ENCODE data around the gene MYO19. TPM values are rescaled to one million over a fixed set of nuclear protein-coding genes. Genes with fewer than 3 reads are reported as not detected.

Gene MYO19
- total and polyA plus RNA-seq, 9 of the 15 experiments (the other 6 are each of a cell fraction or from before 2014, with no cell fraction given) = 21.6 to 176 (median 129) TPM

DNA sequence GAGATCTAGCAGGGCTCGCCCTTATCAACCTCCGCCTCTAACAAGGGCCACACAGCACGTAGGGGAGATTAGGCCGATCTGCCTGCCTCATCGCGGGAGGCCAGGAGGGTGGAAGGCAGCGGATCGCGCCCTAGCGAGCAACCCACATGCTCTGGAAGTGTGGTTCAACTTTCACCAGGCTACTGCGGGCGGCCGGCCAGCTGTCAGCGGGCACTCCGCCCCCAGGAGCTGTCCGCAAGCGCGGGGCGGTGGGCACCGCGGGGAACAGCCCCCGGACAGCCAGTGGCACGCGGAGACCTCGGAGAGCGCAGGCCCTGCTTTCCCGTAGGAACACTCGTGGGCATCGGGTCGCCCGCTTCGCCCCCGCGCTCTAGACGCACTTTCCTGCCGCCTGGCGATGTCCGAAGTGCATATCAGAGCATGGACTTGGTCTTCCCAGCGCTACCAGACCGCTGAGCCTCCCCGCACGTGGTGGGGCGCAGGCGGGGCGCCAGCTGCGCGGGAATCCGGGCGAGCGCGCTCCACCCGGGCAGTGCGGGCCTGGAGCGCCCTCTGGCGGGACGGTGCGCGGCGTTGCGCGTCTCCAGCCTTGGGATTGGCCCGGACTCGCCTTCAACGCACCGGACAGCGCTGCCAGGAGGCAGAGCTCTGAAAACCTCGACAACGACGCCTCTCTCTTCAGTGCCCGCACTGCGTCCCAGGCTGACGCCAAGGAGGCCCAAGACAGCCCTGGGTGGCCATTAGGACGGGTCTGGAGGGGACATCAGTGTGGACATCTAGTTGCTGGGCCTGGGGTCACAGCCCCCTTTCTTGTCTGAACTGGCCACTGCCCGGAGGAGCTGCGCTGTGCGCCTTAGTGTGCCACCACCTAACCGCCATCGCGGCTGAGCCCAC lies 51.8 kb downstream of the MYO19 start (continued):
- TF ChIP-seq, protein P1, sequence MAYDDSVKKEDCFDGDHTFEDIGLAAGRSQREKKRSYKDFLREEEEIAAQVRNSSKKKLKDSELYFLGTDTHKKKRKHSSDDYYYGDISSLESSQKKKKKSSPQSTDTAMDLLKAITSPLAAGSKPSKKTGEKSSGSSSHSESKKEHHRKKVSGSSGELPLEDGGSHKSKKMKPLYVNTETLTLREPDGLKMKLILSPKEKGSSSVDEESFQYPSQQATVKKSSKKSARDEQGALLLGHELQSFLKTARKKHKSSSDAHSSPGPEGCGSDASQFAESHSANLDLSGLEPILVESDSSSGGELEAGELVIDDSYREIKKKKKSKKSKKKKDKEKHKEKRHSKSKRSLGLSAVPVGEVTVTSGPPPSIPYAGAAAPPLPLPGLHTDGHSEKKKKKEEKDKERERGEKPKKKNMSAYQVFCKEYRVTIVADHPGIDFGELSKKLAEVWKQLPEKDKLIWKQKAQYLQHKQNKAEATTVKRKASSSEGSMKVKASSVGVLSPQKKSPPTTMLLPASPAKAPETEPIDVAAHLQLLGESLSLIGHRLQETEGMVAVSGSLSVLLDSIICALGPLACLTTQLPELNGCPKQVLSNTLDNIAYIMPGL (CRISPR knock-in tag; IDR thresholded peaks at IDR 0.05) = peak; percentile 98
- TF ChIP-seq, protein P2, sequence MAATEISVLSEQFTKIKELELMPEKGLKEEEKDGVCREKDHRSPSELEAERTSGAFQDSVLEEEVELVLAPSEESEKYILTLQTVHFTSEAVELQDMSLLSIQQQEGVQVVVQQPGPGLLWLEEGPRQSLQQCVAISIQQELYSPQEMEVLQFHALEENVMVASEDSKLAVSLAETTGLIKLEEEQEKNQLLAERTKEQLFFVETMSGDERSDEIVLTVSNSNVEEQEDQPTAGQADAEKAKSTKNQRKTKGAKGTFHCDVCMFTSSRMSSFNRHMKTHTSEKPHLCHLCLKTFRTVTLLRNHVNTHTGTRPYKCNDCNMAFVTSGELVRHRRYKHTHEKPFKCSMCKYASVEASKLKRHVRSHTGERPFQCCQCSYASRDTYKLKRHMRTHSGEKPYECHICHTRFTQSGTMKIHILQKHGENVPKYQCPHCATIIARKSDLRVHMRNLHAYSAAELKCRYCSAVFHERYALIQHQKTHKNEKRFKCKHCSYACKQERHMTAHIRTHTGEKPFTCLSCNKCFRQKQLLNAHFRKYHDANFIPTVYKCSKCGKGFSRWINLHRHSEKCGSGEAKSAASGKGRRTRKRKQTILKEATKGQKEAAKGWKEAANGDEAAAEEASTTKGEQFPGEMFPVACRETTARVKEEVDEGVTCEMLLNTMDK (IDR thresholded peaks at IDR 0.05; ENCODE audit: borderline replicate concordance, insufficient read depth, low read depth, low read length, poor library complexity, severe bottlenecking) = peak; percentile 94
- TF ChIP-seq XRCC5 (IDR thresholded peaks at IDR 0.05; ENCODE audit: low read depth, low read length) (peak; percentile 91), ARNT (IDR thresholded peaks at IDR 0.05) (no peak), SMAD4 (CRISPR knock-in tag; conservative IDR thresholded peaks at IDR 0.05) (peak; percentile 70), NR4A1 (CRISPR knock-in tag; IDR thresholded peaks at IDR 0.05) (no peak), NR4A1 (tag; IDR thresholded peaks at IDR 0.05) (peak; percentile 66), CSDE1 (IDR thresholded peaks at IDR 0.05) (no peak), FOXM1 (IDR thresholded peaks at IDR 0.05; ENCODE audit: low read depth) (no peak), FOXM1 (CRISPR knock-in tag; IDR thresholded peaks at IDR 0.05; ENCODE audit: low read depth) (no peak; the same call in 1 of the 2 replicates), BHLHE40 (IDR thresholded peaks at IDR 0.05; ENCODE audit: low read length) (peak; percentile 85), TSC22D4 (tag; IDR thresholded peaks at IDR 0.05) (no peak), RNF2 (IDR thresholded peaks at IDR 0.05) (peak; percentile 92)
- TF ChIP-seq, protein P3, sequence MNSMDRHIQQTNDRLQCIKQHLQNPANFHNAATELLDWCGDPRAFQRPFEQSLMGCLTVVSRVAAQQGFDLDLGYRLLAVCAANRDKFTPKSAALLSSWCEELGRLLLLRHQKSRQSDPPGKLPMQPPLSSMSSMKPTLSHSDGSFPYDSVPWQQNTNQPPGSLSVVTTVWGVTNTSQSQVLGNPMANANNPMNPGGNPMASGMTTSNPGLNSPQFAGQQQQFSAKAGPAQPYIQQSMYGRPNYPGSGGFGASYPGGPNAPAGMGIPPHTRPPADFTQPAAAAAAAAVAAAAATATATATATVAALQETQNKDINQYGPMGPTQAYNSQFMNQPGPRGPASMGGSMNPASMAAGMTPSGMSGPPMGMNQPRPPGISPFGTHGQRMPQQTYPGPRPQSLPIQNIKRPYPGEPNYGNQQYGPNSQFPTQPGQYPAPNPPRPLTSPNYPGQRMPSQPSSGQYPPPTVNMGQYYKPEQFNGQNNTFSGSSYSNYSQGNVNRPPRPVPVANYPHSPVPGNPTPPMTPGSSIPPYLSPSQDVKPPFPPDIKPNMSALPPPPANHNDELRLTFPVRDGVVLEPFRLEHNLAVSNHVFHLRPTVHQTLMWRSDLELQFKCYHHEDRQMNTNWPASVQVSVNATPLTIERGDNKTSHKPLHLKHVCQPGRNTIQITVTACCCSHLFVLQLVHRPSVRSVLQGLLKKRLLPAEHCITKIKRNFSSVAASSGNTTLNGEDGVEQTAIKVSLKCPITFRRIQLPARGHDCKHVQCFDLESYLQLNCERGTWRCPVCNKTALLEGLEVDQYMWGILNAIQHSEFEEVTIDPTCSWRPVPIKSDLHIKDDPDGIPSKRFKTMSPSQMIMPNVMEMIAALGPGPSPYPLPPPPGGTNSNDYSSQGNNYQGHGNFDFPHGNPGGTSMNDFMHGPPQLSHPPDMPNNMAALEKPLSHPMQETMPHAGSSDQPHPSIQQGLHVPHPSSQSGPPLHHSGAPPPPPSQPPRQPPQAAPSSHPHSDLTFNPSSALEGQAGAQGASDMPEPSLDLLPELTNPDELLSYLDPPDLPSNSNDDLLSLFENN (IDR thresholded peaks at IDR 0.05; ENCODE audit: low read depth in 2 of 2, low read length in 2 of 2) = no peak
- TF ChIP-seq, protein P4, sequence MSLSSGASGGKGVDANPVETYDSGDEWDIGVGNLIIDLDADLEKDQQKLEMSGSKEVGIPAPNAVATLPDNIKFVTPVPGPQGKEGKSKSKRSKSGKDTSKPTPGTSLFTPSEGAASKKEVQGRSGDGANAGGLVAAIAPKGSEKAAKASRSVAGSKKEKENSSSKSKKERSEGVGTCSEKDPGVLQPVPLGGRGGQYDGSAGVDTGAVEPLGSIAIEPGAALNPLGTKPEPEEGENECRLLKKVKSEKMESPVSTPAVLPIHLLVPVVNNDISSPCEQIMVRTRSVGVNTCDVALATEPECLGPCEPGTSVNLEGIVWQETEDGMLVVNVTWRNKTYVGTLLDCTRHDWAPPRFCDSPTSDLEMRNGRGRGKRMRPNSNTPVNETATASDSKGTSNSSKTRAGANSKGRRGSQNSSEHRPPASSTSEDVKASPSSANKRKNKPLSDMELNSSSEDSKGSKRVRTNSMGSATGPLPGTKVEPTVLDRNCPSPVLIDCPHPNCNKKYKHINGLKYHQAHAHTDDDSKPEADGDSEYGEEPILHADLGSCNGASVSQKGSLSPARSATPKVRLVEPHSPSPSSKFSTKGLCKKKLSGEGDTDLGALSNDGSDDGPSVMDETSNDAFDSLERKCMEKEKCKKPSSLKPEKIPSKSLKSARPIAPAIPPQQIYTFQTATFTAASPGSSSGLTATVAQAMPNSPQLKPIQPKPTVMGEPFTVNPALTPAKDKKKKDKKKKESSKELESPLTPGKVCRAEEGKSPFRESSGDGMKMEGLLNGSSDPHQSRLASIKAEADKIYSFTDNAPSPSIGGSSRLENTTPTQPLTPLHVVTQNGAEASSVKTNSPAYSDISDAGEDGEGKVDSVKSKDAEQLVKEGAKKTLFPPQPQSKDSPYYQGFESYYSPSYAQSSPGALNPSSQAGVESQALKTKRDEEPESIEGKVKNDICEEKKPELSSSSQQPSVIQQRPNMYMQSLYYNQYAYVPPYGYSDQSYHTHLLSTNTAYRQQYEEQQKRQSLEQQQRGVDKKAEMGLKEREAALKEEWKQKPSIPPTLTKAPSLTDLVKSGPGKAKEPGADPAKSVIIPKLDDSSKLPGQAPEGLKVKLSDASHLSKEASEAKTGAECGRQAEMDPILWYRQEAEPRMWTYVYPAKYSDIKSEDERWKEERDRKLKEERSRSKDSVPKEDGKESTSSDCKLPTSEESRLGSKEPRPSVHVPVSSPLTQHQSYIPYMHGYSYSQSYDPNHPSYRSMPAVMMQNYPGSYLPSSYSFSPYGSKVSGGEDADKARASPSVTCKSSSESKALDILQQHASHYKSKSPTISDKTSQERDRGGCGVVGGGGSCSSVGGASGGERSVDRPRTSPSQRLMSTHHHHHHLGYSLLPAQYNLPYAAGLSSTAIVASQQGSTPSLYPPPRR (CRISPR knock-in tag; IDR thresholded peaks at IDR 0.05; ENCODE audit: borderline replicate concordance) = peak; percentile 95

All from K562 (cell line).